ENCODE measurements around the gene ZFYVE27. TPM values are rescaled to one million over a fixed set of nuclear protein-coding genes. Genes with fewer than 3 reads are reported as not detected.

ZFYVE27 gene
- total and polyA plus RNA-seq, 2 experiments from 2014 or later, result 17.2 to 32.6 TPM

GRCh38 chr10:97805949-97806348, 69.0 kb downstream of the ZFYVE27 start:
- H3K4me1 ChIP-seq (ENCODE audit: insufficient read depth), result no peaks in the 10 kb centered on the region
- H4K20me1 ChIP-seq (ENCODE audit: insufficient read depth), result no peaks in the 10 kb centered on the region
- H3K4me2 ChIP-seq (ENCODE audit: unreplicated experiment), result no peak overlapping the region
- H3K27ac ChIP-seq, result no peak overlapping the region
- in situ Hi-C loops (cut with MboI), result no loop called here
- no peak overlapping the region for H3K4me3 ChIP-seq
- no peaks in the 10 kb centered on the region for H3F3A ChIP-seq (ENCODE audit: insufficient read depth)
- no peak for DNase-seq
- no peaks in the 10 kb centered on the region for H3K79me2 ChIP-seq (ENCODE audit: insufficient read depth)
- no peak overlapping the region for H2AFZ ChIP-seq
- no peak overlapping the region for H3K9ac ChIP-seq
- 69 to 76% methylated on average over 6 of the region's 6 CpGs for WGBS, 2 experiments (ENCODE audit: low coverage in 1 of 2, low lambda C conversion rate in 2 of 2, missing lambda C conversion rate in 2 of 2)
- no peaks in the 10 kb centered on the region for H3K9me2 ChIP-seq (ENCODE audit: insufficient read depth)
- no peak for TF ChIP-seq EZH2phosphoT487 (IDR thresholded peaks at IDR 0.05; ENCODE audit: insufficient read depth, low read depth)
- TF ChIP-seq EZH2 (IDR thresholded peaks at IDR 0.05; ENCODE audit: insufficient read depth, poor library complexity, severe bottlenecking), result no peak
- no peaks in the 10 kb centered on the region for H3K36me3 ChIP-seq (ENCODE audit: low read depth)
- peaks cover 15% of the 10 kb centered on the region for H3K27me3 ChIP-seq (replicated peaks; ENCODE audit: insufficient read depth)
- H3K9me3 ChIP-seq (ENCODE audit: low read depth), result no peaks in the 10 kb centered on the region

- no peaks in the 10 kb centered on the region for H3K4me1 ChIP-seq (ENCODE audit: insufficient read depth)
- no peaks in the 10 kb centered on the region for H3K36me3 ChIP-seq (ENCODE audit: low read depth)
- H3K4me3 ChIP-seq, result no peak overlapping the region
- no peaks in the 10 kb centered on the region for H3F3A ChIP-seq (ENCODE audit: insufficient read depth)
- H3K9me2 ChIP-seq (ENCODE audit: insufficient read depth), result no peaks in the 10 kb centered on the region
- H3K9me3 ChIP-seq (ENCODE audit: low read depth), result no peaks in the 10 kb centered on the region
- peak; percentile 37 for DNase-seq
- 41% methylated on average over 7 of the region's 7 CpGs for WGBS, 2 experiments (ENCODE audit: low coverage in 1 of 2, low lambda C conversion rate in 2 of 2, missing lambda C conversion rate in 2 of 2)
- in situ Hi-C loops (cut with MboI), result no loop called here
- no peak overlapping the region for H3K4me2 ChIP-seq (ENCODE audit: unreplicated experiment)
- no peaks in the 10 kb centered on the region for H3K79me2 ChIP-seq (ENCODE audit: insufficient read depth)
- peaks cover 25% of the 10 kb centered on the region for H3K27me3 ChIP-seq (replicated peaks; ENCODE audit: insufficient read depth)
- H3K9ac ChIP-seq, result no peak overlapping the region
- no peak overlapping the region for H2AFZ ChIP-seq
- TF ChIP-seq EZH2 (IDR thresholded peaks at IDR 0.05; ENCODE audit: insufficient read depth, poor library complexity, severe bottlenecking), result no peak
- no peak for TF ChIP-seq EZH2phosphoT487 (IDR thresholded peaks at IDR 0.05; ENCODE audit: insufficient read depth, low read depth)
- H3K27ac ChIP-seq, result no peak overlapping the region
- H4K20me1 ChIP-seq (ENCODE audit: insufficient read depth), result no peaks in the 10 kb centered on the region
These were observed 73.5 kb downstream of the ZFYVE27 start for GRCh38 chr10:97810446-97810845.

Other genes with a start within 250 kb of the ZFYVE27 start
- gene MMS19, start 238.7 kb upstream of the ZFYVE27 start, total RNA-seq (2014; rRNA removed; shearing (Covaris generic)), result 89.7 and 116 TPM in 2 replicates
- gene MMS19, start 238.7 kb upstream of the ZFYVE27 start, polyA plus RNA-seq (2016; fragmentation: Nextera tagmentation; extraction: Ambion mirVana), result 40.0 and 40.6 TPM in 2 replicates
- 16.2 and 20.8 TPM in 2 replicates for gene UBTD1, start 238.2 kb upstream of the ZFYVE27 start, total RNA-seq (2014; rRNA removed; shearing (Covaris generic))
- 27.2 and 29.8 TPM in 2 replicates for gene UBTD1, start 238.2 kb upstream of the ZFYVE27 start, polyA plus RNA-seq (2016; fragmentation: Nextera tagmentation; extraction: Ambion mirVana)
- not detected in 2 replicates for gene ANKRD2, start 164.3 kb upstream of the ZFYVE27 start, total RNA-seq (2014; rRNA removed; shearing (Covaris generic))
- not detected in 2 replicates for gene ANKRD2, start 164.3 kb upstream of the ZFYVE27 start, polyA plus RNA-seq (2016; fragmentation: Nextera tagmentation; extraction: Ambion mirVana)
- gene HOGA1, start 152.7 kb upstream of the ZFYVE27 start, total RNA-seq (2014; rRNA removed; shearing (Covaris generic)), result 0.22 TPM in 1 of 2 replicates, not detected in the other
- gene HOGA1, start 152.7 kb upstream of the ZFYVE27 start, polyA plus RNA-seq (2016; fragmentation: Nextera tagmentation; extraction: Ambion mirVana), result 0.13 and 0.28 TPM in 2 replicates
- not detected in 2 replicates for gene C10orf62, start 147.4 kb upstream of the ZFYVE27 start, total RNA-seq (2014; rRNA removed; shearing (Covaris generic))
- not detected in 2 replicates for gene C10orf62, start 147.4 kb upstream of the ZFYVE27 start, polyA plus RNA-seq (2016; fragmentation: Nextera tagmentation; extraction: Ambion mirVana)
- gene MORN4, start 103.6 kb upstream of the ZFYVE27 start, total RNA-seq (2014; rRNA removed; shearing (Covaris generic)), result 5.3 and 7.9 TPM in 2 replicates
- gene MORN4, start 103.6 kb upstream of the ZFYVE27 start, polyA plus RNA-seq (2016; fragmentation: Nextera tagmentation; extraction: Ambion mirVana), result 19.8 and 22.2 TPM in 2 replicates
- gene PI4K2A, start 96.5 kb upstream of the ZFYVE27 start, total RNA-seq (2014; rRNA removed; shearing (Covaris generic)), result 23.1 and 28.7 TPM in 2 replicates
- 16.1 and 16.6 TPM in 2 replicates for gene PI4K2A, start 96.5 kb upstream of the ZFYVE27 start, polyA plus RNA-seq (2016; fragmentation: Nextera tagmentation; extraction: Ambion mirVana)
- gene AVPI1, start 49.9 kb upstream of the ZFYVE27 start, total RNA-seq (2014; rRNA removed; shearing (Covaris generic)), result 13.4 and 33.8 TPM in 2 replicates
- gene AVPI1, start 49.9 kb upstream of the ZFYVE27 start, polyA plus RNA-seq (2016; fragmentation: Nextera tagmentation; extraction: Ambion mirVana), result 30.5 and 31.4 TPM in 2 replicates
- 64.8 and 66.3 TPM in 2 replicates for gene MARVELD1, start 23.4 kb upstream of the ZFYVE27 start, total RNA-seq (2014; rRNA removed; shearing (Covaris generic))
- 27.6 and 29.4 TPM in 2 replicates for gene MARVELD1, start 23.4 kb upstream of the ZFYVE27 start, polyA plus RNA-seq (2016; fragmentation: Nextera tagmentation; extraction: Ambion mirVana)
- not detected in 2 replicates for gene SFRP5, start 34.9 kb downstream of the ZFYVE27 start, total RNA-seq (2014; rRNA removed; shearing (Covaris generic))
- not detected in 2 replicates for gene SFRP5, start 34.9 kb downstream of the ZFYVE27 start, polyA plus RNA-seq (2016; fragmentation: Nextera tagmentation; extraction: Ambion mirVana)
- not detected in 2 replicates for gene GOLGA7B, start 112.7 kb downstream of the ZFYVE27 start, total RNA-seq (2014; rRNA removed; shearing (Covaris generic))
- not detected in 2 replicates for gene GOLGA7B, start 112.7 kb downstream of the ZFYVE27 start, polyA plus RNA-seq (2016; fragmentation: Nextera tagmentation; extraction: Ambion mirVana)

All from GM23248 (cell line).